Anterior cingulate cortex (tissue), 58 donors: ENCODE results near the gene PFDN6.

ENCODE experiments used
- DNase-seq, 58 donors: peaks; one replicate each; lab custom pipeline; 2025; lab: John Stamatoyannopoulos, UW

PFDN6 gene

GRCh38 chr6:33314943-33315792 lies 25.8 kb downstream of the PFDN6 start:
- no peak for DNase-seq

GRCh38 chr6:33315793-33316602 lies 26.6 kb downstream of the PFDN6 start:
- DNase-seq: no peak

- no peak for DNase-seq
Measured at GRCh38 chr6:33316603-33317418, 27.4 kb downstream of the PFDN6 start.

GRCh38 chr6:33317419-33317668 lies 27.9 kb downstream of the PFDN6 start:
- DNase-seq: peak in 11 of 58 donors; percentile 47 to 85 (median 75)

GRCh38 chr6:33317669-33318425 lies 28.4 kb downstream of the PFDN6 start, which contains the start of gene ZBTB22:
ZBTB22 (minus strand) TSS chr6:33317744; CDS start chr6:33316916, 828 bp downstream.
- peak; percentile 43 to 99 (median 97) for DNase-seq

GRCh38 chr6:33318426-33319073 lies 29.1 kb downstream of the PFDN6 start:
- DNase-seq: no peak

- DNase-seq: no peak
Measured at GRCh38 chr6:33319939-33320314, 30.5 kb downstream of the PFDN6 start.

GRCh38 chr6:33320315-33321181 lies 31.1 kb downstream of the PFDN6 start:
- DNase-seq: no peak

- DNase-seq: no peak
Measured at GRCh38 chr6:33321227-33321626, 31.8 kb downstream of the PFDN6 start.

GRCh38 chr6:33323623-33323948 lies 34.2 kb downstream of the PFDN6 start:
- DNase-seq: peak in 3 of 58 donors; percentile 39 to 54 (median 49)

GRCh38 chr6:33324125-33324524 lies 34.7 kb downstream of the PFDN6 start:
- no peak for DNase-seq

GRCh38 chr6:33329058-33329457 lies 39.7 kb downstream of the PFDN6 start:
- no peak for DNase-seq

- DNase-seq: no peak
Measured at GRCh38 chr6:33330736-33331135, 41.3 kb downstream of the PFDN6 start.

GRCh38 chr6:33333666-33334065 lies 44.3 kb downstream of the PFDN6 start:
- no peak for DNase-seq

- no peak for DNase-seq
Measured at GRCh38 chr6:33335916-33336315, 46.5 kb downstream of the PFDN6 start.

GRCh38 chr6:33336495-33336894 lies 47.1 kb downstream of the PFDN6 start:
- DNase-seq: no peak

- no peak for DNase-seq
Measured at GRCh38 chr6:33339193-33339592, 49.8 kb downstream of the PFDN6 start.
